Measurements from ENCODE around the gene IKBKG. TPM values are rescaled to one million over a fixed set of nuclear protein-coding genes. Genes with fewer than 3 reads are reported as not detected.
"Not testable (repeated sequence)": the region's sequence is repeated elsewhere in the genome, so short reads cannot be mapped to it uniquely, and the experiment has no call there.

Gene IKBKG
- total RNA-seq, 1 donor from 2014 or later, result 25.0 TPM

DNA sequence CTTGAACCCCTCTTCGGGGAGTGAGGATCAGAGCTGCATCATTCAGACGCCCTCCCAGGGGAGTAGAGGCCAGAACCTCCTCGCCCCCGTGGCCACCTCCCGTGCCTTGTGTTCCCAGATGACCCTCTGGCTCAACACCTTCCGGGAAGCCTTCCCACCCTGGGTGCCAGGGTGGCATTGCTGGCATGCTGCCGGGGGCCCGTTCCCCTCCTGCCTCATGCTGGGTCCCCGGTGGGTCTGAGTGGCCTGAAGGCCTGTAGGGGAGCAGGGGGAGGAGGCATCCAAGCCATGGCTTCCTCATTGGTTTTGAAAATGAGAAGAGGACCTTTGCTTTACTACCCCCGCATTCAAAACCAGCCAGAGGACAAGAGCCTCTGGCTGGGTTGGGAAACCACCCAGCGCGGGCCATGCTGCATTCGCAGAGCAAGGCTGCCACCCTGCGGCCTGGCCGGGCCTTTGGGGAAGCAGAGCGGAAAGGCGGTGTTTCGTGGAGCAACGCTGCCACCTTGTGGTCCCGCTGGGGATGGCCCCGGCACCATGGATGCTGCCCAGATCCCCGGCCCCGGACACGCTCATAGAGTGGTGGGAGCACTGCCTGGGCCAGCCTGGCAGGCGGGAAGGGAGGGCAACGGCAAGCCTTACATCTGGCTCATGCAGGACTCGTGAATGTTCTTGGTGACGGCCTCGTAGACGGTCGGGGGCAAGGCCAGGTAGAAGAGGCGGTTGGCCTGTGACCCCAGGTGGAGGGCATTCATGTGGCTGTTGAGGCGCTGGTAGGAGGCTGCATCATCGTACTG lies 12.7 kb upstream of the IKBKG start:
- TF ChIP-seq, protein P1, sequence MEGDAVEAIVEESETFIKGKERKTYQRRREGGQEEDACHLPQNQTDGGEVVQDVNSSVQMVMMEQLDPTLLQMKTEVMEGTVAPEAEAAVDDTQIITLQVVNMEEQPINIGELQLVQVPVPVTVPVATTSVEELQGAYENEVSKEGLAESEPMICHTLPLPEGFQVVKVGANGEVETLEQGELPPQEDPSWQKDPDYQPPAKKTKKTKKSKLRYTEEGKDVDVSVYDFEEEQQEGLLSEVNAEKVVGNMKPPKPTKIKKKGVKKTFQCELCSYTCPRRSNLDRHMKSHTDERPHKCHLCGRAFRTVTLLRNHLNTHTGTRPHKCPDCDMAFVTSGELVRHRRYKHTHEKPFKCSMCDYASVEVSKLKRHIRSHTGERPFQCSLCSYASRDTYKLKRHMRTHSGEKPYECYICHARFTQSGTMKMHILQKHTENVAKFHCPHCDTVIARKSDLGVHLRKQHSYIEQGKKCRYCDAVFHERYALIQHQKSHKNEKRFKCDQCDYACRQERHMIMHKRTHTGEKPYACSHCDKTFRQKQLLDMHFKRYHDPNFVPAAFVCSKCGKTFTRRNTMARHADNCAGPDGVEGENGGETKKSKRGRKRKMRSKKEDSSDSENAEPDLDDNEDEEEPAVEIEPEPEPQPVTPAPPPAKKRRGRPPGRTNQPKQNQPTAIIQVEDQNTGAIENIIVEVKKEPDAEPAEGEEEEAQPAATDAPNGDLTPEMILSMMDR (IDR thresholded peaks at IDR 0.05), result peak; percentile 93
- peak; percentile 96 for DNase-seq (ENCODE audit: extremely low spot score, unreplicated experiment)
- no peak overlapping the region for H3K4me3 Mint-ChIP-seq (ENCODE audit: unreplicated experiment)
- H3K9me3 Mint-ChIP-seq (ENCODE audit: unreplicated experiment), result no peaks in the 10 kb centered on the region
- H3K4me1 Mint-ChIP-seq (ENCODE audit: unreplicated experiment), result peaks cover 22% of the 10 kb centered on the region
- H3K36me3 Mint-ChIP-seq (ENCODE audit: unreplicated experiment), result peaks cover 11% of the 10 kb centered on the region
- H3K27ac Mint-ChIP-seq (ENCODE audit: unreplicated experiment), result peak overlapping the region; percentile 35
- H3K27me3 Mint-ChIP-seq (ENCODE audit: unreplicated experiment), result no peaks in the 10 kb centered on the region

DNA sequence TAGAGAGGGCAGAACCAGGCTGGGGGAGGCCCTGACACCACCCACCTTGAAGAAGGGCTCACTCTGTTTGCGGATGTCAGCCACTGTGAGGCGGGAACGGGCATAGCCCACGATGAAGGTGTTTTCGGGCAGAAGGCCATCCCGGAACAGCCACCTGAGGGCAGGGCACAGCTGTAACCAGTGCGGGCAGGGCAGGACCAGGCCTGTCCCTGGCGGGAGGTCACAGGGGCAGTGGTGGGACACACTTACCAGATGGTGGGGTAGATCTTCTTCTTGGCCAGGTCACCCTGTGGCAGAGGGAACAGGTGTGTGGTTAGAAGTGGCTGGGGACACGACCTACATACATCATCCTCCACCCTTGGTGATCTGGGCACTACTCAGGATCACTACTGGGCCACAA lies 11.5 kb upstream of the IKBKG start:
- no peak for DNase-seq (ENCODE audit: extremely low spot score, unreplicated experiment)
- H3K36me3 Mint-ChIP-seq (ENCODE audit: unreplicated experiment), result peaks cover 11% of the 10 kb centered on the region
- no peak overlapping the region for H3K4me3 Mint-ChIP-seq (ENCODE audit: unreplicated experiment)
- no peaks in the 10 kb centered on the region for H3K9me3 Mint-ChIP-seq (ENCODE audit: unreplicated experiment)
- H3K27me3 Mint-ChIP-seq (ENCODE audit: unreplicated experiment), result no peaks in the 10 kb centered on the region
- no peak overlapping the region for H3K27ac Mint-ChIP-seq (ENCODE audit: unreplicated experiment)
- TF ChIP-seq, protein P1 (IDR thresholded peaks at IDR 0.05), result no peak
- peaks cover 18% of the 10 kb centered on the region for H3K4me1 Mint-ChIP-seq (ENCODE audit: unreplicated experiment)

DNA sequence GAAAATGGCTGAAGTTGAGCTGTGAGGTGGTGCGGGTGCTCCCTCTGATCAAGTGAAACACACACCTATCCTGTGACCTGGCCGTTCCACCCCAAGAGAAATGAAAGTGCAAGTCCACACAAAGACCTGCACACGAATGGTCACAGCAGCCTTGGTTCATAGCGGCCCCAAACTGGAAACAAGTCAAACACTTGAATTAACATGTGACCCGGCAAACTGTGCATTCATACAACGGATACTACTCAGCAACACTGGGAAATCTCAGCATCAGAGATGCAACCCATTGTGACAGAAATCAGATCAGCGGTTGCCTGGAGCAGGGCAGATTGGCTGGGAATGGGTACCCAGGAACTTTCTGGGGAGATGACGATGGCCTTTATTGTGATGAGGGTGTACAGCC lies 8.3 kb upstream of the IKBKG start:
- H3K27me3 Mint-ChIP-seq (ENCODE audit: unreplicated experiment), result no peaks in the 10 kb centered on the region
- TF ChIP-seq, protein P1 (IDR thresholded peaks at IDR 0.05), result no peak
- H3K4me1 Mint-ChIP-seq (ENCODE audit: unreplicated experiment), result peaks cover 34% of the 10 kb centered on the region
- no peak overlapping the region for H3K27ac Mint-ChIP-seq (ENCODE audit: unreplicated experiment)
- H3K9me3 Mint-ChIP-seq (ENCODE audit: unreplicated experiment), result no peaks in the 10 kb centered on the region
- no peak for DNase-seq (ENCODE audit: extremely low spot score, unreplicated experiment)
- H3K4me3 Mint-ChIP-seq (ENCODE audit: unreplicated experiment), result no peak overlapping the region
- peaks cover 7% of the 10 kb centered on the region for H3K36me3 Mint-ChIP-seq (ENCODE audit: unreplicated experiment)

DNA sequence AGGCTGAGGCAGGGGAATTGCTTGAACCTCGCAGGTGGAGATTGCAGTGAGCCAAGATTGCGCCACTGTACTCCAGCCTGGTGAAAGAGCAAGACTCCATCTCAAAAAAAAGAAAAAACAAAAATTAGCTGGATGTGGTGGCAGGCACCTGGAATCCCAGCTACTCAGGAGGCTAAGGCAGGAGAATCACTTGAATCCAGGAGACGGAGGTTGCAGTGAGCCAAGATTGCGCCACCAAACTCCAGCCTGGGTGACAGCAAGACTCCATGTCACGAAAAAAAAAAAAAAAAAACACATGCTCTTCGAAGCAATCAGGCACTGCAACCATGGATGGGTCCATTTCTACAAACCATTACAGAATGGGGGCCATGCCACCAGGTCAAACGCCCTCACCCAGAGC lies 7.1 kb upstream of the IKBKG start:
- H3K4me1 Mint-ChIP-seq (ENCODE audit: unreplicated experiment), result peaks cover 33% of the 10 kb centered on the region
- not testable (repeated sequence) for H3K9me3 Mint-ChIP-seq (ENCODE audit: unreplicated experiment); H3K36me3 Mint-ChIP-seq (ENCODE audit: unreplicated experiment); H3K4me3 Mint-ChIP-seq (ENCODE audit: unreplicated experiment); H3K27me3 Mint-ChIP-seq (ENCODE audit: unreplicated experiment); DNase-seq (ENCODE audit: extremely low spot score, unreplicated experiment); H3K27ac Mint-ChIP-seq (ENCODE audit: unreplicated experiment)

DNA sequence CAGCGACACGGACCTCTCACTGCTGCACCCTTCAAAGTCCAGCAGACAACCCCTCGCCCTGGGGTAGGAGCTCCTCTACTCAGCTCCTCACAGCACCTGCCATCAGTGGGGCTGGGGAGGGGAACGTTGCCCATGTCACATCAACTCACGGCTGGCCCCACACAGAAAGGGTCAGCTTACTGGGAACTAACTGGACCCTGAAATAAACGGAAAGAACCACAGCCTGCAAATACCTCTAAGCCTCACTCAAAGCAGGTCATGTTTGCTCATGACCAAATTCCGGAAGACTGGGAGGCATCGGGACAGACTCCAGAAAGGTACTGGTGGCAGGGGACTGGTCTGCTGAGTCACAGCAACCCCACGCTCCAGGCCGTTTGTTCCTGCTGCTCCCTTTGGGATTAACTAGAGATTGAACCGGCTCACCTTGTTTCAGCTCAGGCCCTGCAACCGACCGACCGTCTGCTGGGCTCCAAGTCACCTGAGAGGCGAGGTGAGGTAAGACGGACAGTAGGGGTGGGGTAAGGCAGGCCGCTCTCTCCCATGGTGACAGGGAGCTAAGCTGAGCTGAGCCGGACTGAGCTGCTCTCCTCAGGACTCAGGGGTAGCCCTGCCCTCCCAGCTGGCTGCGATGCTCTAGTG lies 6.4 kb upstream of the IKBKG start:
- Mint-ChIP-seq H3K27ac (ENCODE audit: unreplicated experiment) (peak overlapping the region; percentile 96), H3K9me3 (ENCODE audit: unreplicated experiment) (no peaks in the 10 kb centered on the region), H3K36me3 (ENCODE audit: unreplicated experiment) (peaks cover 7% of the 10 kb centered on the region), H3K4me3 (ENCODE audit: unreplicated experiment) (peak overlapping the region; percentile 10), H3K27me3 (ENCODE audit: unreplicated experiment) (no peaks in the 10 kb centered on the region), H3K4me1 (ENCODE audit: unreplicated experiment) (peaks cover 37% of the 10 kb centered on the region)
- TF ChIP-seq, protein P1 (IDR thresholded peaks at IDR 0.05), result no peak
- no peak for DNase-seq (ENCODE audit: extremely low spot score, unreplicated experiment)
